HFF-Myc (cell line): ENCODE data around the gene SDK2.

Experiments used
- DNase-seq: peaks from one replicate; pipeline ENCODE4 v3.0.0-alpha.2; 2011; ENCODE audit warnings: low read depth; ENCODE audit errors: extremely low read depth
- H3K4me3 ChIP-seq: replicated peaks from 2 replicates; pipeline ENCODE4 v1.5.1; 2011; ENCODE audit warnings: low read depth, mild to moderate bottlenecking, control low read depth, low read length
- CTCF ChIP-seq: IDR thresholded peaks from 2 replicates; pipeline ENCODE4 v1.5.1; 2012; ENCODE audit warnings: mild to moderate bottlenecking, low read depth, low read length, control low read depth; ENCODE audit errors: missing control alignments

Gene SDK2

GRCh38 chr17:73491648-73492047, 152.6 kb downstream of the SDK2 start:
- no peak for TF ChIP-seq CTCF
- DNase-seq = no peak
- H3K4me3 ChIP-seq = no peak overlapping the region

- H3K4me3 ChIP-seq = no peak overlapping the region
- TF ChIP-seq CTCF = no peak
- DNase-seq = no peak
Observed at GRCh38 chr17:73490851-73491250, 153.4 kb downstream of the SDK2 start.

- no peak for DNase-seq
- no peak overlapping the region for H3K4me3 ChIP-seq
- TF ChIP-seq CTCF = no peak
Observed at GRCh38 chr17:73489991-73490390, 154.3 kb downstream of the SDK2 start.

- no peak for TF ChIP-seq CTCF
- H3K4me3 ChIP-seq = no peak overlapping the region
- DNase-seq = no peak
Observed at GRCh38 chr17:73489333-73489732, 154.9 kb downstream of the SDK2 start.

- TF ChIP-seq CTCF = no peak
- H3K4me3 ChIP-seq = no peak overlapping the region
- DNase-seq = no peak
Observed at GRCh38 chr17:73485130-73485529, 159.1 kb downstream of the SDK2 start.

- DNase-seq = no peak
- no peak overlapping the region for H3K4me3 ChIP-seq
- no peak for TF ChIP-seq CTCF
Observed at GRCh38 chr17:73482894-73483293, 161.4 kb downstream of the SDK2 start.

GRCh38 chr17:73482251-73482716, 162.0 kb downstream of the SDK2 start:
- DNase-seq = no peak
- TF ChIP-seq CTCF = no peak
- no peak overlapping the region for H3K4me3 ChIP-seq
